GM23338 (cell line): ENCODE data around the gene AP4B1.

Source experiments
- CREB1 ChIP-seq: fragments of 250-450 bp; sonication (Bioruptor Pico); IDR thresholded peaks from 2 replicates; pipeline ENCODE4 v1.5.0; 2020; ENCODE audit warnings: low read depth, mild to moderate bottlenecking, moderate library complexity
- EZH2 ChIP-seq: fragments of 200-600 bp; sonication (generic); IDR thresholded peaks from one replicate; pipeline ENCODE4 v1.8.0; 2017; ENCODE audit warnings: antibody characterized with exemption, mild to moderate bottlenecking, low read depth; ENCODE audit not compliant: unreplicated experiment
- EZH2phosphoT487 ChIP-seq: fragments of 200-600 bp; sonication (generic); IDR thresholded peaks from one replicate; pipeline ENCODE4 v1.8.1; 2018; ENCODE audit warnings: antibody characterized with exemption; ENCODE audit not compliant: unreplicated experiment
- JUNB ChIP-seq: IDR thresholded peaks from one replicate; pipeline ENCODE4 v1.6.1; 2016; ENCODE audit warnings: antibody characterized with exemption; ENCODE audit not compliant: unreplicated experiment
- NANOG ChIP-seq: IDR thresholded peaks from 2 replicates; pipeline ENCODE4 v1.6.1; 2016; ENCODE audit warnings: antibody characterized with exemption, borderline replicate concordance
- POLR2AphosphoS5 ChIP-seq: IDR thresholded peaks from 2 replicates; pipeline ENCODE4 v1.6.1; 2016; ENCODE audit warnings: antibody characterized with exemption, low read depth
- ZNF114 ChIP-seq: fragments of 250-450 bp; sonication (Bioruptor Pico); IDR thresholded peaks from 2 replicates; pipeline ENCODE4 v1.5.0; 2020; ENCODE audit warnings: mild to moderate bottlenecking, moderate library complexity
- ZNF331 ChIP-seq: fragments of 250-450 bp; sonication (Bioruptor Pico); IDR thresholded peaks from 2 replicates; pipeline ENCODE4 v1.5.0; 2020; ENCODE audit warnings: low read depth, mild to moderate bottlenecking, moderate library complexity
- TF ChIP-seq, protein P1 (sequence below), 2 experiments: fragments of 200-600 bp in 1 of 2; sonication (generic) in 1 of 2; conservative IDR thresholded peaks; 2 replicates each; pipeline versions ENCODE4 v1.5.1 to v1.6.1; 2016 to 2017; ENCODE audit warnings: antibody characterized with exemption in 2 of 2, low read depth in 2 of 2, mild to moderate bottlenecking in 2 of 2, moderate library complexity in 1 of 2
- TF ChIP-seq, protein P2 (sequence below): IDR thresholded peaks from one replicate; pipeline ENCODE4 v1.6.1; 2018; ENCODE audit warnings: antibody characterized with exemption; ENCODE audit not compliant: unreplicated experiment
- TF ChIP-seq, protein P3 (sequence below): fragments of 250-450 bp; sonication (Bioruptor Pico); IDR thresholded peaks from 2 replicates; pipeline ENCODE4 v1.5.0; 2020; ENCODE audit warnings: mild to moderate bottlenecking, moderate library complexity

DNA sequence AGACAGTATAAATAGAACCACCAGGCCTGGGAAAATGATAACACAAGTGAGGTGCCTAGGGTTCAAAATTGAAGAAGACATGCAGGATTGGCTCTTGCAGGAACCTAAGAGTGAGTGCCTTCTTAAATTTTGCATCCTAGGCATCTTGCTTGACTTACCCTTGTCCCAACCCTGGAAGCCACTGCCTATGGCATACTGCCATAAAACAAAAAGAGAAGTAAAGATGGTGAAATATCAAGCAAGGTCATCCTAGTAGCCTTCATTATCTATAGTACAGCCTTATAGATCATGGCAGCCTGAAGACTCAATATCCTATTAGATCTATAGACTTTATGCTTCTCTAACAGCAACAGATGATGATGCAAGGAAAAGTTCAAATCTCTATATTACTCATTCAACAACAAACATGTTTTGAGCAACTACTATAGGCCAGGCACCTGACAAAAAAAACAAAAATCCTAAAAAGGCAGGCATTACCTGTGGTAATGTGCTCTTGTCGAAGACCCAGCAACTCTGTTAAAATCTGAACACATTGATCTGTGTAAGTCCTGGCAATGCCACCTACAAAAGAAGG lies 6.3 kb downstream of the AP4B1 start:
- TF ChIP-seq, protein P1, sequence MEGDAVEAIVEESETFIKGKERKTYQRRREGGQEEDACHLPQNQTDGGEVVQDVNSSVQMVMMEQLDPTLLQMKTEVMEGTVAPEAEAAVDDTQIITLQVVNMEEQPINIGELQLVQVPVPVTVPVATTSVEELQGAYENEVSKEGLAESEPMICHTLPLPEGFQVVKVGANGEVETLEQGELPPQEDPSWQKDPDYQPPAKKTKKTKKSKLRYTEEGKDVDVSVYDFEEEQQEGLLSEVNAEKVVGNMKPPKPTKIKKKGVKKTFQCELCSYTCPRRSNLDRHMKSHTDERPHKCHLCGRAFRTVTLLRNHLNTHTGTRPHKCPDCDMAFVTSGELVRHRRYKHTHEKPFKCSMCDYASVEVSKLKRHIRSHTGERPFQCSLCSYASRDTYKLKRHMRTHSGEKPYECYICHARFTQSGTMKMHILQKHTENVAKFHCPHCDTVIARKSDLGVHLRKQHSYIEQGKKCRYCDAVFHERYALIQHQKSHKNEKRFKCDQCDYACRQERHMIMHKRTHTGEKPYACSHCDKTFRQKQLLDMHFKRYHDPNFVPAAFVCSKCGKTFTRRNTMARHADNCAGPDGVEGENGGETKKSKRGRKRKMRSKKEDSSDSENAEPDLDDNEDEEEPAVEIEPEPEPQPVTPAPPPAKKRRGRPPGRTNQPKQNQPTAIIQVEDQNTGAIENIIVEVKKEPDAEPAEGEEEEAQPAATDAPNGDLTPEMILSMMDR (conservative IDR thresholded peaks at IDR 0.05; ENCODE audit: low read depth in 2 of 2), result no peak
- TF ChIP-seq EZH2 (no peak), JUNB (no peak), CREB1 (CRISPR knock-in tag) (no peak), POLR2AphosphoS5 (no peak), EZH2phosphoT487 (no peak), NANOG (no peak), ZNF331 (CRISPR knock-in tag) (no peak), ZNF114 (CRISPR knock-in tag) (no peak)
- TF ChIP-seq, protein P2, sequence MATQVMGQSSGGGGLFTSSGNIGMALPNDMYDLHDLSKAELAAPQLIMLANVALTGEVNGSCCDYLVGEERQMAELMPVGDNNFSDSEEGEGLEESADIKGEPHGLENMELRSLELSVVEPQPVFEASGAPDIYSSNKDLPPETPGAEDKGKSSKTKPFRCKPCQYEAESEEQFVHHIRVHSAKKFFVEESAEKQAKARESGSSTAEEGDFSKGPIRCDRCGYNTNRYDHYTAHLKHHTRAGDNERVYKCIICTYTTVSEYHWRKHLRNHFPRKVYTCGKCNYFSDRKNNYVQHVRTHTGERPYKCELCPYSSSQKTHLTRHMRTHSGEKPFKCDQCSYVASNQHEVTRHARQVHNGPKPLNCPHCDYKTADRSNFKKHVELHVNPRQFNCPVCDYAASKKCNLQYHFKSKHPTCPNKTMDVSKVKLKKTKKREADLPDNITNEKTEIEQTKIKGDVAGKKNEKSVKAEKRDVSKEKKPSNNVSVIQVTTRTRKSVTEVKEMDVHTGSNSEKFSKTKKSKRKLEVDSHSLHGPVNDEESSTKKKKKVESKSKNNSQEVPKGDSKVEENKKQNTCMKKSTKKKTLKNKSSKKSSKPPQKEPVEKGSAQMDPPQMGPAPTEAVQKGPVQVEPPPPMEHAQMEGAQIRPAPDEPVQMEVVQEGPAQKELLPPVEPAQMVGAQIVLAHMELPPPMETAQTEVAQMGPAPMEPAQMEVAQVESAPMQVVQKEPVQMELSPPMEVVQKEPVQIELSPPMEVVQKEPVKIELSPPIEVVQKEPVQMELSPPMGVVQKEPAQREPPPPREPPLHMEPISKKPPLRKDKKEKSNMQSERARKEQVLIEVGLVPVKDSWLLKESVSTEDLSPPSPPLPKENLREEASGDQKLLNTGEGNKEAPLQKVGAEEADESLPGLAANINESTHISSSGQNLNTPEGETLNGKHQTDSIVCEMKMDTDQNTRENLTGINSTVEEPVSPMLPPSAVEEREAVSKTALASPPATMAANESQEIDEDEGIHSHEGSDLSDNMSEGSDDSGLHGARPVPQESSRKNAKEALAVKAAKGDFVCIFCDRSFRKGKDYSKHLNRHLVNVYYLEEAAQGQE, result no peak
- TF ChIP-seq, protein P3, sequence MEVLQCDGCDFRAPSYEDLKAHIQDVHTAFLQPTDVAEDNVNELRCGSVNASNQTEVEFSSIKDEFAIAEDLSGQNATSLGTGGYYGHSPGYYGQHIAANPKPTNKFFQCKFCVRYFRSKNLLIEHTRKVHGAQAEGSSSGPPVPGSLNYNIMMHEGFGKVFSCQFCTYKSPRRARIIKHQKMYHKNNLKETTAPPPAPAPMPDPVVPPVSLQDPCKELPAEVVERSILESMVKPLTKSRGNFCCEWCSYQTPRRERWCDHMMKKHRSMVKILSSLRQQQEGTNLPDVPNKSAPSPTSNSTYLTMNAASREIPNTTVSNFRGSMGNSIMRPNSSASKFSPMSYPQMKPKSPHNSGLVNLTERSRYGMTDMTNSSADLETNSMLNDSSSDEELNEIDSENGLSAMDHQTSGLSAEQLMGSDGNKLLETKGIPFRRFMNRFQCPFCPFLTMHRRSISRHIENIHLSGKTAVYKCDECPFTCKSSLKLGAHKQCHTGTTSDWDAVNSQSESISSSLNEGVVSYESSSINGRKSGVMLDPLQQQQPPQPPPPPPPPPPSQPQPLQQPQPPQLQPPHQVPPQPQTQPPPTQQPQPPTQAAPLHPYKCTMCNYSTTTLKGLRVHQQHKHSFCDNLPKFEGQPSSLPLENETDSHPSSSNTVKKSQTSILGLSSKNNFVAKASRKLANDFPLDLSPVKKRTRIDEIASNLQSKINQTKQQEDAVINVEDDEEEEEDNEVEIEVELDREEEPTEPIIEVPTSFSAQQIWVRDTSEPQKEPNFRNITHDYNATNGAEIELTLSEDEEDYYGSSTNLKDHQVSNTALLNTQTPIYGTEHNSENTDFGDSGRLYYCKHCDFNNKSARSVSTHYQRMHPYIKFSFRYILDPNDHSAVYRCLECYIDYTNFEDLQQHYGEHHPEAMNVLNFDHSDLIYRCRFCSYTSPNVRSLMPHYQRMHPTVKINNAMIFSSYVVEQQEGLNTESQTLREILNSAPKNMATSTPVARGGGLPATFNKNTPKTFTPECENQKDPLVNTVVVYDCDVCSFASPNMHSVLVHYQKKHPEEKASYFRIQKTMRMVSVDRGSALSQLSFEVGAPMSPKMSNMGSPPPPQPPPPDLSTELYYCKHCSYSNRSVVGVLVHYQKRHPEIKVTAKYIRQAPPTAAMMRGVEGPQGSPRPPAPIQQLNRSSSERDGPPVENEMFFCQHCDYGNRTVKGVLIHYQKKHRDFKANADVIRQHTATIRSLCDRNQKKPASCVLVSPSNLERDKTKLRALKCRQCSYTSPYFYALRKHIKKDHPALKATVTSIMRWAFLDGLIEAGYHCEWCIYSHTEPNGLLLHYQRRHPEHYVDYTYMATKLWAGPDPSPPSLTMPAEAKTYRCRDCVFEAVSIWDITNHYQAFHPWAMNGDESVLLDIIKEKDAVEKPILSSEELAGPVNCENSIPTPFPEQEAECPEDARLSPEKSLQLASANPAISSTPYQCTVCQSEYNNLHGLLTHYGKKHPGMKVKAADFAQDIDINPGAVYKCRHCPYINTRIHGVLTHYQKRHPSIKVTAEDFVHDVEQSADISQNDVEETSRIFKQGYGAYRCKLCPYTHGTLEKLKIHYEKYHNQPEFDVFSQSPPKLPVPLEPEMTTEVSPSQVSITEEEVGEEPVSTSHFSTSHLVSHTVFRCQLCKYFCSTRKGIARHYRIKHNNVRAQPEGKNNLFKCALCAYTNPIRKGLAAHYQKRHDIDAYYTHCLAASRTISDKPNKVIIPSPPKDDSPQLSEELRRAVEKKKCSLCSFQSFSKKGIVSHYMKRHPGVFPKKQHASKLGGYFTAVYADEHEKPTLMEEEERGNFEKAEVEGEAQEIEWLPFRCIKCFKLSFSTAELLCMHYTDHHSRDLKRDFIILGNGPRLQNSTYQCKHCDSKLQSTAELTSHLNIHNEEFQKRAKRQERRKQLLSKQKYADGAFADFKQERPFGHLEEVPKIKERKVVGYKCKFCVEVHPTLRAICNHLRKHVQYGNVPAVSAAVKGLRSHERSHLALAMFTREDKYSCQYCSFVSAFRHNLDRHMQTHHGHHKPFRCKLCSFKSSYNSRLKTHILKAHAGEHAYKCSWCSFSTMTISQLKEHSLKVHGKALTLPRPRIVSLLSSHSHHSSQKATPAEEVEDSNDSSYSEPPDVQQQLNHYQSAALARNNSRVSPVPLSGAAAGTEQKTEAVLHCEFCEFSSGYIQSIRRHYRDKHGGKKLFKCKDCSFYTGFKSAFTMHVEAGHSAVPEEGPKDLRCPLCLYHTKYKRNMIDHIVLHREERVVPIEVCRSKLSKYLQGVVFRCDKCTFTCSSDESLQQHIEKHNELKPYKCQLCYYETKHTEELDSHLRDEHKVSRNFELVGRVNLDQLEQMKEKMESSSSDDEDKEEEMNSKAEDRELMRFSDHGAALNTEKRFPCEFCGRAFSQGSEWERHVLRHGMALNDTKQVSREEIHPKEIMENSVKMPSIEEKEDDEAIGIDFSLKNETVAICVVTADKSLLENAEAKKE (CRISPR knock-in tag), result no peak
